HepG2 (cell line): ENCODE results near the gene CDC123. TPM values are rescaled to one million over a fixed set of nuclear protein-coding genes. Genes with fewer than 3 reads are reported as not detected.

ENCODE experiments used
- ATAC-seq: fragments of 200-7000 bp; cut with Tn5 transposase; 3 replicates; pipeline ENCODE4 v1.9.1; 2020; ENCODE audit warnings: mild to moderate bottlenecking, moderate library complexity
- BruUV-seq: library from RNA; stranded (reverse); fragments of 400-500 nt; replicated peaks from 2 replicates; lab custom pipeline; 2021; lab: Mats Ljungman, UMichigan
- CTCF ChIA-PET: fragments of 300-600 bp; formaldehyde crosslinking; extraction: SDS; loops from one replicate; lab custom pipeline; 2021; ENCODE audit warnings: low total read pairs, inconsistent platforms, low intra/inter-chr PET ratio; lab: Yijun Ruan, JAX
- POLR2A ChIA-PET: fragments of 350-600 bp; sonication (Branson Sonifier 250); formaldehyde crosslinking; loops from one replicate; lab custom pipeline; 2020; ENCODE audit warnings: antibody characterized with exemption, inconsistent platforms; lab: Yijun Ruan, JAX
- DNase-seq: peaks from one replicate; pipeline ENCODE4 v3.0.0-alpha.2; 2015; ENCODE audit warnings: low spot score
- FAIRE-seq: peaks from 3 replicates; lab custom pipeline; 2011; peaks lifted over from hg19 to GRCh38; lab: Jason Lieb, UNC
- H2AFZ ChIP-seq: one replicate; pipeline ENCODE4 v1.6.1; 2011; ENCODE audit warnings: low read length, inconsistent platforms
- H3K27ac ChIP-seq: fragments of 300-600 bp; 3 replicates; pipeline ENCODE4 v1.8.0; 2011; ENCODE audit warnings: mixed run types, mild to moderate bottlenecking, mixed read lengths, low read length, inconsistent platforms; ENCODE audit not compliant: insufficient read depth; ENCODE audit errors: extremely low read length
- H3K27me3 ChIP-seq, 2 experiments: fragments of 200-600 bp in 1 of 2; 2 replicates in 1 of 2; 3 replicates in 1 of 2; pipeline versions ENCODE4 v1.6.0 to v1.8.0; 2011; ENCODE audit warnings: low read length in 2 of 2, mild to moderate bottlenecking in 2 of 2, moderate library complexity in 2 of 2, inconsistent platforms in 1 of 2; ENCODE audit not compliant: insufficient read depth in 2 of 2, control insufficient read depth in 1 of 2
- H3K36me3 ChIP-seq, 2 experiments: fragments of 200-600 bp in 1 of 2; replicated peaks in 1 of 2; 2 replicates in 1 of 2; 3 replicates in 1 of 2; pipeline versions ENCODE4 v1.5.1 to v1.8.0; 2011; ENCODE audit warnings: low read length in 2 of 2, inconsistent platforms in 1 of 2; ENCODE audit not compliant: insufficient read depth in 2 of 2, control insufficient read depth in 1 of 2
- H3K4me1 ChIP-seq: 2 replicates; pipeline ENCODE4 v1.5.1; 2012; ENCODE audit warnings: low read length, inconsistent platforms; ENCODE audit not compliant: insufficient read depth
- H3K4me2 ChIP-seq: 2 replicates; pipeline ENCODE4 v1.6.0; 2011; ENCODE audit warnings: low read depth, low read length, inconsistent platforms
- H3K4me3 ChIP-seq, 3 experiments: fragments of 200-600 bp in 1 of 3; sonication (generic), shearing (Covaris generic) in 1 of 3; replicated peaks in 1 of 3; 2 replicates each; pipeline ENCODE4 v1.5.1; 2011 to 2016; ENCODE audit warnings: low read length in 3 of 3, inconsistent platforms in 2 of 3, low read depth in 2 of 3, mild to moderate bottlenecking in 2 of 3, control low read depth in 1 of 3, mixed read lengths in 1 of 3; ENCODE audit not compliant: insufficient read depth in 1 of 3
- H3K79me2 ChIP-seq: one replicate; pipeline ENCODE4 v1.6.1; 2011; ENCODE audit warnings: low read length, inconsistent platforms; ENCODE audit not compliant: insufficient read depth
- H3K9ac ChIP-seq: 2 replicates; pipeline ENCODE4 v1.6.0; 2011; ENCODE audit warnings: mild to moderate bottlenecking, low read depth, low read length, inconsistent platforms; ENCODE audit not compliant: insufficient read depth
- H3K9me3 ChIP-seq: 2 replicates; pipeline ENCODE4 v1.5.1; 2012; ENCODE audit warnings: mild to moderate bottlenecking, low read length
- H4K20me1 ChIP-seq: 2 replicates; pipeline ENCODE4 v1.6.0; 2011; ENCODE audit warnings: inconsistent platforms, mild to moderate bottlenecking, low read length, moderate library complexity; ENCODE audit not compliant: insufficient read depth
- MAFG ChIP-seq: sonication (generic); formaldehyde crosslinking; IDR thresholded peaks from 2 replicates; pipeline ENCODE4 v1.5.1; 2020; ENCODE audit warnings: mild to moderate bottlenecking, missing genetic modification reagents
- PRMT3 ChIP-seq: sonication (generic); formaldehyde crosslinking; IDR thresholded peaks from 2 replicates; pipeline ENCODE4 v1.8.1; 2022; ENCODE audit warnings: low read depth, mild to moderate bottlenecking, moderate library complexity, missing genetic modification reagents, borderline replicate concordance
- STAG1 ChIP-seq: sonication (generic); formaldehyde crosslinking; IDR thresholded peaks from 2 replicates; pipeline ENCODE4 v1.4.0; 2020; ENCODE audit warnings: missing genetic modification reagents
- TBL1XR1 ChIP-seq: fragments of 150-350 bp; IDR thresholded peaks from 2 replicates; pipeline ENCODE4 v1.6.1; 2014; ENCODE audit warnings: borderline replicate concordance, low read length; ENCODE audit not compliant: partially characterized antibody
- ZBTB37 ChIP-seq: sonication (generic); formaldehyde crosslinking; IDR thresholded peaks from 2 replicates; pipeline ENCODE4 v1.4.0; 2020; ENCODE audit warnings: mild to moderate bottlenecking, missing genetic modification reagents
- ZNF264 ChIP-seq: sonication (generic); formaldehyde crosslinking; IDR thresholded peaks from 2 replicates; pipeline ENCODE4 v1.4.0; 2020; ENCODE audit warnings: missing genetic modification reagents
- ZNF564 ChIP-seq: sonication (generic); formaldehyde crosslinking; IDR thresholded peaks from 2 replicates; pipeline ENCODE4 v1.8.1; 2023; ENCODE audit warnings: mild to moderate bottlenecking, missing genetic modification reagents
- ZNF619 ChIP-seq: sonication (generic); formaldehyde crosslinking; IDR thresholded peaks from 2 replicates; pipeline ENCODE4 v1.4.0; 2020; ENCODE audit warnings: mild to moderate bottlenecking, missing genetic modification reagents
- ZNF800 ChIP-seq: sonication (generic); formaldehyde crosslinking; IDR thresholded peaks from 2 replicates; pipeline ENCODE4 v1.4.0; 2020; ENCODE audit warnings: missing genetic modification reagents
- WGBS: methylation state at CpG from one replicate; pipeline ENCODE4 v1.1.6; 2017; ENCODE audit warnings: low lambda C conversion rate; 5-methylcytosine and 5-hydroxymethylcytosine counted together
- in situ Hi-C: cut with HindIII; loops from 2 replicates; pipeline ENCODE4 v1.10.0; 2017; ENCODE audit warnings: low pct_unique_long_range_greater_than_20kb; ENCODE audit not compliant: extremely low pct_ligation_motif_present
- intact Hi-C: fragments of 100-400 bp; cut with micrococcal nuclease; formaldehyde crosslinking; loops from one replicate; pipeline ENCODE4 v1.10.0; 2022; ENCODE audit not compliant: unreplicated experiment
- polyA plus RNA-seq, 8 experiments: library from polyadenylated mRNA; depleted of rRNA in 3 of 8; stranded (reverse) in 7 of 8; unstranded in 1 of 8; fragments of >200 nt; fragmentation: Illumina TruSeq in 4 of 8; extraction: Trizol in 4 of 8; gene quantifications; 2 replicates each; pipeline versions ENCODE4 v1.2.1 to v1.2.3, GENCODE V29; 2011 to 2016; ENCODE audit warnings: low read depth in 4 of 8, missing spikeins in 1 of 8, mixed read lengths in 1 of 8; ENCODE audit not compliant: insufficient read depth in 1 of 8
- total RNA-seq, 5 experiments: library from RNA; depleted of rRNA; stranded (reverse); fragments of >200 nt; fragmentation: Illumina TruSeq; extraction: Trizol; gene quantifications; 2 replicates each; pipeline ENCODE4 v1.2.3, GENCODE V29; 2016; ENCODE audit warnings: low read depth in 1 of 5

CDC123 gene
- total and polyA plus RNA-seq, 2 of the 13 experiments (the other 11 are each of a cell fraction or from before 2014, with no cell fraction given) = 63.3 to 153 TPM

- 0 out of 2 replicates have a peak, but pooled peaks have one; percentile 4 for TF ChIP-seq ZNF800 (CRISPR knock-in tag)
- TF ChIP-seq, all 625 proteins: peak for 11
These were observed 746 bp upstream of the CDC123 start (continued) for GRCh38 chr10:12195281-12195602.

GRCh38 chr10:12196531-12197211 lies 683 bp downstream of the CDC123 start:
- no peak for FAIRE-seq
- WGBS = under 1% methylated on average over 15 of the region's 15 CpGs
- POLR2A ChIA-PET = interaction anchor here (0.9 to 1.3 kb wide), 4 partner anchors 24 to 435 kb away, joined by 3 to 8 read pairs (median 4); partner anchors contain the start of gene UPF2
- peak; percentile 2; the same call in 2 of the 3 replicates for ATAC-seq
- CTCF ChIA-PET = no interaction called here
- peaks cover 78% of the 10 kb centered on the region for H3K79me2 ChIP-seq
- peak overlapping the region; percentile 79 for H3K4me2 ChIP-seq
- BruUV-seq = TSS peak; percentile 72
- in situ Hi-C loops (no loop called here), intact Hi-C loops (loop anchor here (2.0 kb wide), 1 partner anchor 40 kb away; no protein-coding TSS in a partner anchor)
- peaks cover 7 to 24% of the 10 kb centered on the region in 2 experiments for H3K36me3 ChIP-seq
- TF ChIP-seq ZNF619 (CRISPR knock-in tag) (no peak), ZBTB37 (CRISPR knock-in tag) (0 out of 2 replicates have a peak, but pooled peaks have one; percentile 11), STAG1 (CRISPR knock-in tag) (peak; percentile 1; the same call in 1 of the 2 replicates), MAFG (0 out of 2 replicates have a peak, but pooled peaks have one; percentile 3), TBL1XR1 (no peak), ZNF564 (CRISPR knock-in tag) (no peak), ZNF264 (0 out of 2 replicates have a peak, but pooled peaks have one; percentile 5), PRMT3 (0 out of 2 replicates have a peak, but pooled peaks have one; percentile 33)
- peak overlapping the region; percentile 87 to 94 (median 91) for H3K4me3 ChIP-seq
- H3K27me3 ChIP-seq = no peaks in the 10 kb centered on the region; a peak in 1 of 5 replicates
- peaks cover 4% of the 10 kb centered on the region; the same call in 1 of the 2 replicates for H4K20me1 ChIP-seq
- no peak for DNase-seq
- H3K4me1 ChIP-seq = peaks cover 37% of the 10 kb centered on the region
- no peaks in the 10 kb centered on the region for H3K9me3 ChIP-seq
- peak overlapping the region; percentile 95 for H3K9ac ChIP-seq
- peak overlapping the region; percentile 92 for H3K27ac ChIP-seq
- H2AFZ ChIP-seq = no peak overlapping the region
